Measurements from ENCODE around the gene APBB2. TPM values are rescaled to one million over a fixed set of nuclear protein-coding genes. Genes with fewer than 3 reads are reported as not detected.

Gene APBB2
- total RNA-seq, 2 donors from 2014 or later = 37.3 to 75.3 TPM

DNA sequence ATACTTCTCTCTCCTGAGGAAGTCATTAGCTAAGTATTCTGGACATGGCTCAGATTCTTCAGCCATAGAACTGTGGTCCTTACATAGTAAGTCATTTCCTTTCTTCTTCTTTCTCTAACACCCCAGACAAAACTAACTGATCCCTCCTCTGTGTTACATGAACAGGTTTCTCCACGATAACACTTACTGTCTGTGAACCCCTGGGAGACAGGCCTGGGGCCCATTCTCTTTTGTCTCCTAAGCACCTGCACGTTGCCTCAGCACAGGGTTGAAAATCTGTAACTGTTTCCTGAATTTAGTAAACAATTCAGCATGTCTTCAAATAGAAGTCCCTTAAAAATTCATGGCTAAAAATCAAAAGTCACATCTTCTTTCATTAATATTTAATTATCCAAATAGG lies 24.7 kb downstream of the APBB2 start:
- H3K27me3 ChIP-seq = no peaks in the 10 kb centered on the region
- TF ChIP-seq, protein P1, sequence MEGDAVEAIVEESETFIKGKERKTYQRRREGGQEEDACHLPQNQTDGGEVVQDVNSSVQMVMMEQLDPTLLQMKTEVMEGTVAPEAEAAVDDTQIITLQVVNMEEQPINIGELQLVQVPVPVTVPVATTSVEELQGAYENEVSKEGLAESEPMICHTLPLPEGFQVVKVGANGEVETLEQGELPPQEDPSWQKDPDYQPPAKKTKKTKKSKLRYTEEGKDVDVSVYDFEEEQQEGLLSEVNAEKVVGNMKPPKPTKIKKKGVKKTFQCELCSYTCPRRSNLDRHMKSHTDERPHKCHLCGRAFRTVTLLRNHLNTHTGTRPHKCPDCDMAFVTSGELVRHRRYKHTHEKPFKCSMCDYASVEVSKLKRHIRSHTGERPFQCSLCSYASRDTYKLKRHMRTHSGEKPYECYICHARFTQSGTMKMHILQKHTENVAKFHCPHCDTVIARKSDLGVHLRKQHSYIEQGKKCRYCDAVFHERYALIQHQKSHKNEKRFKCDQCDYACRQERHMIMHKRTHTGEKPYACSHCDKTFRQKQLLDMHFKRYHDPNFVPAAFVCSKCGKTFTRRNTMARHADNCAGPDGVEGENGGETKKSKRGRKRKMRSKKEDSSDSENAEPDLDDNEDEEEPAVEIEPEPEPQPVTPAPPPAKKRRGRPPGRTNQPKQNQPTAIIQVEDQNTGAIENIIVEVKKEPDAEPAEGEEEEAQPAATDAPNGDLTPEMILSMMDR (IDR thresholded peaks at IDR 0.05) = no peak
- H3K27ac ChIP-seq = no peak overlapping the region
- no peaks in the 10 kb centered on the region for H3K9me3 ChIP-seq
- H3K4me3 ChIP-seq = no peak overlapping the region
- no peaks in the 10 kb centered on the region for H3K36me3 ChIP-seq
- H3K4me1 ChIP-seq = peaks cover 0 to 32% of the 10 kb centered on the region in 2 donors
- DNase-seq (ENCODE audit: low spot score) = no peak

DNA sequence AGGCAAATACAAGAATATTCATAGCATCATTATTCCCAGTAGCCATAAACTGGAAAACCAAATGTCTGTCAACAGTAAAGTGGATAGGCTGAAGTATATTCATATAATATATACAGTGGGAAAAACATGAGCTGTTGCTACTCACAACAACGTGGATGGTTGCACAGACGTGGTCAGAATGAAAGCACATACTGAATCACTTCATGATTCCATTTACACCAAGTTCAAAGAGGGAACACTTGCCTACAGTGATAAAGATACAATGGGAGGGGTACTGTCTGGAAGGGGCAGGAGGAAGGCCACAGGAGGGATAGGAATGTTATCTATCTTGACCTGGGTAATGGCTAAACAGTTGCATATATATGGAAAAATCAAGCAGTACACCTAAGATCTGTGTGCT lies 25.3 kb downstream of the APBB2 start:
- DNase-seq (ENCODE audit: low spot score) = no peak
- no peaks in the 10 kb centered on the region for H3K36me3 ChIP-seq
- no peak overlapping the region for H3K4me3 ChIP-seq
- H3K4me1 ChIP-seq = peaks cover 0 to 32% of the 10 kb centered on the region in 2 donors
- TF ChIP-seq, protein P1 (IDR thresholded peaks at IDR 0.05) = no peak
- H3K27me3 ChIP-seq = no peaks in the 10 kb centered on the region
- no peaks in the 10 kb centered on the region for H3K9me3 ChIP-seq
- no peak overlapping the region for H3K27ac ChIP-seq

GRCh38 chr4:41185614-41186592 lies 28.4 kb downstream of the APBB2 start:
- Histone ChIP-seq H3K27ac (no peak overlapping the region), H3K36me3 (no peaks in the 10 kb centered on the region), H3K4me3 (no peak overlapping the region), H3K4me1 (peaks cover 0 to 26% of the 10 kb centered on the region in 2 donors), H3K27me3 (no peaks in the 10 kb centered on the region), H3K9me3 (no peaks in the 10 kb centered on the region)
- TF ChIP-seq, protein P1 (IDR thresholded peaks at IDR 0.05) = no peak
- no peak for DNase-seq (ENCODE audit: low spot score)

DNA sequence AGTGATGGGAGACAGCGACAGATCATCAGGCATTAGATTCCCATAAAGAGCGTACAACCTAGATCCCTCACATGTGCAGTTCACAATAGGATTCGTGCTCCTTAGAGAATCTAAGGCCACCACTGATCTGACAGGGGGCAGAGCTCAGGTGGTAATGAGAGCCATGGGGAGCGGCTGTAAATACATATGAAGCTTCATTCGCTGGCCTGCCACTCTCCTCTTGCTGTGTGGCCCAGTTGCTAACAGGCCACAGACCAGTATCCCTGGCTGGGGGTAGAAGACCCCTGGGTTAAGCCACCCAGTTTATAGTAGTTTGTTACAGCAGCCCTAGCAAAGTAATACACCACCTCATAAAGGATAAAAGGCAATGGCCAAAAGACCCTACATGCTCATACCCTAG lies 30.3 kb downstream of the APBB2 start:
- Histone ChIP-seq H3K27ac (no peak overlapping the region), H3K9me3 (no peaks in the 10 kb centered on the region), H3K27me3 (no peaks in the 10 kb centered on the region), H3K36me3 (no peaks in the 10 kb centered on the region), H3K4me3 (no peak overlapping the region), H3K4me1 (peaks cover 0 to 39% of the 10 kb centered on the region in 2 donors)
- TF ChIP-seq, protein P1 (IDR thresholded peaks at IDR 0.05) = no peak
- DNase-seq (ENCODE audit: low spot score) = no peak

DNA sequence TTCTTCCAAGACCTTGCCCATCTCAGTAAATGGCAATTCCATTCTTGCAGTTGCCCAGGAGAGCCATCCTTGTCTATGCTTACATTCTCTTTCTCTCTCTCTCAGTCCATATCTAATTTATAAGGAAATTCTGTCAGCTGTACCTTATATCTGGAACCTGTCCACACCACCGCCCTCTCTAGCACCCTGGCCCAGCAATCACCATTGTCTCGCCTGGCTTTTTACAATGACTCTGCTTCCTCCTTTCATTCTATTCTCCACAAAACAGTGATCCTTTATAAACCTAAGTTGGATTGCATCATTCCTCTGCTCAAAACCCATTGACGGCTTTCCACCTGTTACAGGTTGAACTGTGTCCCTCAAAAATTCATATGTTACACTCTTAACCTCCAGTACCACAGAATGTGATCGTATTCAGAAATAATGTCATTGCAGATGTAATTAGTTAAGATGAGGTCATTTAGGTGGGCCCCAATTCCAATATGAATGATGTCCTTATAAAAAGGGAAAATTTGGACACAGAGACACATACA lies 31.3 kb downstream of the APBB2 start:
- Histone ChIP-seq H3K27ac (no peak overlapping the region), H3K27me3 (no peaks in the 10 kb centered on the region), H3K9me3 (no peaks in the 10 kb centered on the region), H3K36me3 (no peaks in the 10 kb centered on the region), H3K4me1 (peaks cover 0 to 41% of the 10 kb centered on the region in 2 donors), H3K4me3 (no peak overlapping the region)
- TF ChIP-seq, protein P1 (IDR thresholded peaks at IDR 0.05) = no peak
- no peak for DNase-seq (ENCODE audit: low spot score)

All from right atrium auricular region (tissue), 2 donors.